Caco-2 (cell line): ENCODE data around the gene BCL2L13. TPM values are rescaled to one million over a fixed set of nuclear protein-coding genes. Genes with fewer than 3 reads are reported as not detected.

ENCODE experiments used
- BruUV-seq: library from RNA; stranded (reverse); fragments of 400-500 nt; replicated peaks from 2 replicates; lab custom pipeline; 2021; lab: Mats Ljungman, UMichigan
- CTCF ChIA-PET: fragments of 300-600 bp; sonication (Branson Sonifier 250); formaldehyde crosslinking; loops from one replicate; lab custom pipeline; 2022; ENCODE audit warnings: antibody characterized with exemption; lab: Charles Lee
- POLR2A ChIA-PET: fragments of 300-600 bp; sonication (Branson Sonifier 250); formaldehyde crosslinking; loops from one replicate; lab custom pipeline; 2022; ENCODE audit warnings: antibody characterized with exemption; lab: Charles Lee
- DNase-seq, 2 experiments: peaks; one replicate each; pipeline versions ENCODE4 v3.0.0 to v3.0.0-alpha.2; 2020 to 2022
- H3K27me3 ChIP-seq: replicated peaks from 2 replicates; pipeline ENCODE4 v1.6.0; 2011; ENCODE audit warnings: low read length; ENCODE audit not compliant: control insufficient read depth, insufficient read depth
- H3K36me3 ChIP-seq: 2 replicates; pipeline ENCODE4 v1.5.1; 2011; ENCODE audit warnings: low read length; ENCODE audit not compliant: control insufficient read depth, insufficient read depth
- H3K4me1 ChIP-seq: fragments of 250-450 bp; sonication (Bioruptor Pico); 2 replicates; pipeline ENCODE4 v1.5.1; 2020; ENCODE audit warnings: mild to moderate bottlenecking
- H3K4me3 ChIP-seq: 2 replicates; pipeline ENCODE4 v1.5.1; 2011; ENCODE audit warnings: low read depth, mild to moderate bottlenecking, control low read depth, low read length
- H3K9me3 ChIP-seq: fragments of 250-450 bp; sonication (Bioruptor Pico); 2 replicates; pipeline ENCODE4 v1.5.1; 2020; ENCODE audit warnings: mild to moderate bottlenecking, moderate library complexity
- H3K27ac Mint-ChIP-seq: one replicate; pipeline ENCODE4 v1.8.0; 2022; ENCODE audit warnings: mixed read lengths; ENCODE audit not compliant: unreplicated experiment
- H3K27me3 Mint-ChIP-seq: one replicate; pipeline ENCODE4 v1.8.0; 2022; ENCODE audit warnings: mixed read lengths; ENCODE audit not compliant: insufficient read depth, unreplicated experiment
- H3K36me3 Mint-ChIP-seq: one replicate; pipeline ENCODE4 v1.8.0; 2022; ENCODE audit warnings: mild to moderate bottlenecking, mixed read lengths; ENCODE audit not compliant: insufficient read depth, unreplicated experiment
- H3K4me1 Mint-ChIP-seq: one replicate; pipeline ENCODE4 v1.8.0; 2022; ENCODE audit warnings: low read depth, mixed read lengths; ENCODE audit not compliant: unreplicated experiment
- H3K4me3 Mint-ChIP-seq: one replicate; pipeline ENCODE4 v1.8.0; 2022; ENCODE audit warnings: mild to moderate bottlenecking, moderate library complexity, mixed read lengths; ENCODE audit not compliant: unreplicated experiment
- H3K9me3 Mint-ChIP-seq: one replicate; pipeline ENCODE4 v1.8.0; 2022; ENCODE audit warnings: mixed read lengths; ENCODE audit not compliant: unreplicated experiment
- CTCF ChIP-seq, 2 experiments: fragments of 200-600 bp in 1 of 2; IDR thresholded peaks; 1 replicate in 1 of 2; 2 replicates in 1 of 2; pipeline versions ENCODE4 v1.5.1 to v1.8.0; 2011 to 2022; ENCODE audit warnings: antibody characterized with exemption in 1 of 2, control low read depth in 1 of 2, inconsistent platforms in 1 of 2, low read depth in 1 of 2, low read length in 1 of 2, mild to moderate bottlenecking in 1 of 2, moderate library complexity in 1 of 2; ENCODE audit not compliant: insufficient read depth in 1 of 2, severe bottlenecking in 1 of 2, unreplicated experiment in 1 of 2
- intact Hi-C: fragments of 100-400 bp; cut with micrococcal nuclease; formaldehyde crosslinking; loops from one replicate; pipeline ENCODE4 v1.10.0; 2022; ENCODE audit not compliant: unreplicated experiment
- total RNA-seq: library from RNA; stranded (reverse); gene quantifications from 2 replicates; pipeline ENCODE4 v1.2.3, GENCODE V29; 2022

BCL2L13 gene
- total RNA-seq, 1 experiment from 2014 or later: 34.3 TPM

GRCh38 chr22:17725500-17725796 lies 86.9 kb downstream of the BCL2L13 start:
- Mint-ChIP-seq H3K27ac (peak overlapping the region; percentile 6), H3K9me3 (no peaks in the 10 kb centered on the region), H3K36me3 (peaks cover 23% of the 10 kb centered on the region), H3K27me3 (no peaks in the 10 kb centered on the region), H3K4me1 (peaks cover 8% of the 10 kb centered on the region), H3K4me3 (no peak overlapping the region)
- H3K4me1 ChIP-seq: 0 out of 2 replicates have a peak, but pooled peaks cover 6% of the 10 kb centered on the region
- H3K36me3 ChIP-seq: no peaks in the 10 kb centered on the region
- no TSS peak for BruUV-seq
- no peak for TF ChIP-seq CTCF (IDR thresholded peaks at IDR 0.05; ENCODE audit: insufficient read depth in 1 of 2, low read depth in 1 of 2, low read length in 1 of 2, severe bottlenecking in 1 of 2, unreplicated experiment in 1 of 2)
- H3K27me3 ChIP-seq: no peaks in the 10 kb centered on the region
- H3K9me3 ChIP-seq: no peaks in the 10 kb centered on the region
- intact Hi-C loops: no loop called here
- DNase-seq: no peak
- ChIA-PET CTCF (no interaction called here), POLR2A (no interaction called here)
- H3K4me3 ChIP-seq: no peak overlapping the region

GRCh38 chr22:17726006-17726927 lies 87.7 kb downstream of the BCL2L13 start:
- no TSS peak for BruUV-seq
- peaks cover 25% of the 10 kb centered on the region for H3K36me3 Mint-ChIP-seq

More at GRCh38 chr22:17726006-17726927, 87.7 kb downstream of the BCL2L13 start:
- DNase-seq: no peak
- Histone ChIP-seq H3K9me3 (no peaks in the 10 kb centered on the region), H3K36me3 (no peaks in the 10 kb centered on the region), H3K4me1 (0 out of 2 replicates have a peak, but pooled peaks cover 6% of the 10 kb centered on the region), H3K4me3 (no peak overlapping the region), H3K27me3 (no peaks in the 10 kb centered on the region)
- Mint-ChIP-seq H3K4me3 (no peak overlapping the region), H3K27ac (no peak overlapping the region), H3K9me3 (no peaks in the 10 kb centered on the region), H3K4me1 (peaks cover 8% of the 10 kb centered on the region), H3K27me3 (no peaks in the 10 kb centered on the region)
- intact Hi-C loops: no loop called here
- CTCF ChIA-PET: interaction anchor here (0.6 kb wide), 1 partner anchor 569 kb away, joined by 5 read pairs; no protein-coding TSS in a partner anchor
- POLR2A ChIA-PET: no interaction called here
- TF ChIP-seq CTCF (IDR thresholded peaks at IDR 0.05; ENCODE audit: insufficient read depth in 1 of 2, low read depth in 1 of 2, low read length in 1 of 2, severe bottlenecking in 1 of 2, unreplicated experiment in 1 of 2): no peak
